Measurements from ENCODE around the gene ATP6V1G1. TPM values are rescaled to one million over a fixed set of nuclear protein-coding genes. Genes with fewer than 3 reads are reported as not detected.

ATP6V1G1 gene
- total RNA-seq, 2 donors from 2014 or later: 70.6 to 73.3 TPM

DNA sequence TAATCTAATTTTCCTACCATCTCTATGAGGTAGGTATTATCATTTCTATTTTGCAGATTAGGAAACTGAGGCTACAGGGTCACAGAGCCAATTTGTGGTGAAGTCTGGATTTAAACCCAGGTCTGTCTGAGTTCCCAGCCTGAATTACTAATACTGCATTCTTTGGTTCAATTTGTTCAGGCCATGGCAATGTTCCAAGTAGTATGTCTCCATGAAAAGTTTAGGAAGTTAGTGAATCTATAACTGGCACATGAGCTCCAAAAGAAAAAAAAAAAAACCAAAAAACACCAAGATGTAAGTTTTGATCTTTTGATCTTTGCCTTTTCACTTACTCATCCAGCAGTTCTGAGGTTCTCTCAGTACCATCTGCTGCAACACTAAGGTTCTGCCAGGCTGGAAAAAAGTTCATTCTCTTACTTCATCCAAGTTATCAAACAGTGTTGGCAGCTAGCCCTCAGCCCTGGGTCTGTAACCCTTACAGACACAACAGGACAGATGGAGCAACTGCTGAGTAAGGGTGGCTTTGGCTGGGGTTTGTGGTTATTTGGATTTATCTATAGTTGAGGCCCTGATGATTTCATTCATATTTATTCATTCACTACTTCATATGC lies 19.1 kb downstream of the ATP6V1G1 start:
- intact Hi-C loops (cut with DNase I): no loop called here
- peak; percentile 76 for DNase-seq (ENCODE audit: low spot score)

GRCh38 chr9:114607671-114608524 lies 20.3 kb downstream of the ATP6V1G1 start:
- DNase-seq (ENCODE audit: low spot score): peak; percentile 43
- intact Hi-C loops (cut with DNase I): no loop called here

DNA sequence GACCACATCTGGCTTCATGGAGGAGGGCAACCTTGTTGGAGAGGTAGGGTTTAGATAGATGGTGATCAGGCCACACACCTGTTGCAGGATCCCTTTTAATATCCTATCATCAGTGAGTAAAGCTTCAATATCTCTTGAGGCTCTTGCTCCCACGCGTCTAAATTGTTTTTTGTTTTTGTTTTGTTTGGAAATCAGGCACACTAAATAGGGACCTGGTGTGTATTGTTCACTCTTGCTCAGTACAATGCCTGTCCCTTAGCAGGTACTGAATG lies 20.9 kb downstream of the ATP6V1G1 start:
- DNase-seq (ENCODE audit: low spot score): no peak
- intact Hi-C loops (cut with DNase I): no loop called here

DNA sequence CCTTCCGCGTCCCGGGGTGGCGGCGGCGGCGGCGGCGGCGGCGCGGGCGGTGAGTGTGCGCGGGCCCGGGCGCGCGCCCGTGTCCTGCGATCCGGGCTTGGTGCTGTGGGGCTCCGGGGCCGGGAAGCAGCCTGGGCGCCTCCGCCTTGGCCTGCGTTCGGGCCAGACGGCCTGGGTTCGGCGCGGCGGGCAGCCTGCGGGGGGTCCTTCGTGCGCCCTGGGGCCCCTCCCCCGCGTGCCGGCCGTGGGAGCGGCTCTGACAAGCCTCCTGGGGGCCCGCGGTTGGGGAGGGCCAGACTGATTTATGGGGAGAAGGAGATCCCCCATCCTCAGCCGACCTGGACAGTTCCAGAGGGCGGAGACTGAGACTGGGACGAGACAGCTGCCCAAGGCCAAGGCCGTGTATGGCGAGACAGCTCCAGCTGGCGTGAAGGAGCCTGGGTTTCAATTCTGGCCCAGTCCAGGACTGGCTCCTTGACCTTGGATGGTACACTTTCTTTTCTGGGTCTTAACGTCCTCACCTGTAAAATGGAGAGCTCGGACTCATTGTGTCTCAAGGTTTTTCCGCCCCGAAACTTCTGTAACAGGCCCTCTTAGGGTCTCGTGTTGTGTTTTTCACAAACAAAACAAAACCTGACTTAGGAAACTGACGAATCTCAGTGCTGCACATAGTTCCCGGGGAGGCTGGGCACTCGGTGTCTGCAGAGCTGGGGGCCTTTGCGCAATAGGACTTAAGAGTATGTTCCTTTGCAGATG lies 24.1 kb downstream of the ATP6V1G1 start:
- intact Hi-C loops (cut with DNase I): no loop called here
- peak; percentile 85 for DNase-seq (ENCODE audit: low spot score)

DNA sequence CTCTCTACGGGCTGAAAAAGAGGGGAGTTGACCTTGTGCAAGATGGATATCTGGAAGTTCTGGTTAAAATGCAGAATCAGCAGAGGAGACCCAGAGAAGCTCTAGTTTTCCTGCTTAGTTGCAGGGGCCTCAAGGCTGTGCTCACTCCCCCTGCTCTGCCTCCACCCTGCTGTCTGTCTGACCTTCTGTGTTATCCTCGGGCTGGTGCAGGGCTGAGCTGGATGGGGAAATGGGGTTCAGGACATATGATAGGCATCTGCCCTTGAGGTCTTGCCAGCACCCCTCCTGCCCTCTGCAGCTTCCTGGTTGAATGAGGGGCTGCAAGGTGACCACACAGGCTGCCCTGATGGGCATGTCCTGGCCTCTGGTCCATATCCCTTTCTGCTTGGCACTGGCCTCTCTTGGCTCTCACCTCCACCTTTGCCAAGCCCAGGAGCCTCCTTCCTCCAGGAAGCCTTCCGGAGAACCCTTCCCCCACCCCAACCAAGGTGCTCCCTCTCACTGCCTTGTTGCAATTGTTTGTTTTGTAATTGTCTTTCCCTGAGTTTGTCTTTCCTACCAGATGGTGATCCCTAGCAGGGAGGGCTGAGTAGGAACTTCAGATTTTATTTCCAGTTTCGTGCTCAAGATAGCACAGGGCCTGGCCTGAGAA lies 24.8 kb downstream of the ATP6V1G1 start:
- intact Hi-C loops (cut with DNase I): no loop called here
- DNase-seq (ENCODE audit: low spot score): peak; percentile 52

- DNase-seq (ENCODE audit: low spot score): peak; percentile 15
- intact Hi-C loops (cut with DNase I): no loop called here
Measured at GRCh38 chr9:114613087-114613486, 25.5 kb downstream of the ATP6V1G1 start.

GRCh38 chr9:114613919-114614318 lies 26.4 kb downstream of the ATP6V1G1 start:
- no peak for DNase-seq (ENCODE audit: low spot score)
- intact Hi-C loops (cut with DNase I): no loop called here

DNA sequence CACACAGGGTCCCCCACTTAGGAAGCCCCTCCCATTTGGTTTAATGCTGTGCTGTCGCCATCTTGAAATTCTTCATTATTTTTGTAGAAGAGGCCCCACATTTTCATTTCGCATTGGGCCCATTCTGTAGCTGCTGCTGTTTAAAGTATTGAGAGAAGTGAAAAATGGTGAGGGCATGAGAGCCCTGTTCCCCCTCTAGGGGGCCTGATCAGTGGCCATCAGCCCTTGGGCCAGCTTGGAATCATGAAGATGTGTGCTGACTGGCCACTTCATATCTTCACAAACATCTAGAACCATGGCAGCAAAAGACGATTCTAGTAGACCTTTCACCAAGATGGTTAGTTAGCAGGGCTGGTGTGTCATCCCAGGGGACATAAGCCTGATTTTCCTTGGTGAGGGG lies 26.8 kb downstream of the ATP6V1G1 start:
- DNase-seq (ENCODE audit: low spot score): peak; percentile 16
- intact Hi-C loops (cut with DNase I): no loop called here

DNA sequence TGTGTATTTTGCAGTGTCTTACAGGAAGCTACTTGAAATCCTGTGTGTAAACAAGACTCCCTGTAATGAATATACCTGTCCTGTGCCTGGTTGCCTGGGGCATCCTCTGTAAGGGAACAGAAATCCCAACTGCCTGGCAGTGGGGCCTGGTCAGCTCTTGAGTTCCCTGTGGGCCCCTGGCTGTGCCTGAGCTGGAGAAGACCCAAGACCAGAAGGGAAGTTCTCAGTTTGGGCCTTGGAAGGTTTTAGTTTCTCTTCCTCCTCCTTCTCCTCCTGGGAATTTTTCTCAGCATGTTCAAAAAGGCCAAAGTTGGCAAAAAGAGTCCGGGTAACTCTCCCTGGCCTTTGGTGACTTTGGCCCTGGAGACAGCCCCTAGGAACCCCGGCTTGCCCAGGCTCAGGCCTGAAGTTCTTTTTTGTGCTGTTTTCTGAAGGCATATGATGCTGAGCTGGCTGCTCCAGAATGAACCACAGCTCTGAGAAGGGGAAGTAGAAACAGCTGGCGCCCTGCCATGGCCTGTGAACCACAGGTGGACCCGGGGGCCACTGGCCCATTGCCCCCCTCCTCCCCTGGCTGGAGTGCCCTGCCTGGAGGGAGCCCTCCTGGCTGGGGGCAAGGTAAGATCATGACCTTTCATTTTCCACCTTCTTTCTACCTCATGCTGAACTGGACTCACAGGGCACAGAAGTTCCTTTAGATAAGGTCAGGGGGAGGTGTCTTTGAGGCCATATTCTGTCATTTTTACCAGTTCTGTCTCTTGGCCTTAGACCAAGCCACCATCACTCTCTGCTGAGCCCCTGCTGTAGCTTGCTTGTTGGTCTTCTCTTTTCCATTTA lies 29.3 kb downstream of the ATP6V1G1 start:
- intact Hi-C loops (cut with DNase I): no loop called here
- DNase-seq (ENCODE audit: low spot score): peak; percentile 93

DNA sequence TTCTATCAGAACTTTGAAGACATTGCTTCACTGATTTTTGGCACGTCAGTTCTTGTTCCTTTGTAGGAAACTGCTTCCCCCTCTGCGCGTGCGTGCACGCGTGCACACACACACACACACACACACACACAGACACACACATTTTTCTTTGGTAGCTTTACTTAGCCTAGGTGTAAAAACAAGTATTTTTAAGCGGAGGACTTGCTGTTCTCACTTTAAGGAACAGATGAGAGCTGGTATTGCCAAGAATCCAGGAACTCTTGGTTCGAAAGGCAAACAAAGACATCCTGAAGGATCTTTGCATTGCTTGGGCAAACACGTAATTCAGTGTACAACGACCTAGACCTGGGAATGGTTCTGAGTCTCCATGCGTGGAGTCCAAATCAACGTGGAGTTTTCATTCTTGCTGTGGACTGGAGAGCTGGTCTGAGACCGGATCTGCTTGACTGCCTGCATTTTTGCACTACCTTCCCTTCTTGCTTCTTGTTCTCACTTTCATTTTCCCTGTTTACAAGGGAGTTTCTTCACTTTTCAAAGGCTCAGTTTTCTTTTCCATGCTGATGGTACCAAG lies 31.7 kb downstream of the ATP6V1G1 start:
- peak; percentile 82 for DNase-seq (ENCODE audit: low spot score)
- intact Hi-C loops (cut with DNase I): no loop called here

DNA sequence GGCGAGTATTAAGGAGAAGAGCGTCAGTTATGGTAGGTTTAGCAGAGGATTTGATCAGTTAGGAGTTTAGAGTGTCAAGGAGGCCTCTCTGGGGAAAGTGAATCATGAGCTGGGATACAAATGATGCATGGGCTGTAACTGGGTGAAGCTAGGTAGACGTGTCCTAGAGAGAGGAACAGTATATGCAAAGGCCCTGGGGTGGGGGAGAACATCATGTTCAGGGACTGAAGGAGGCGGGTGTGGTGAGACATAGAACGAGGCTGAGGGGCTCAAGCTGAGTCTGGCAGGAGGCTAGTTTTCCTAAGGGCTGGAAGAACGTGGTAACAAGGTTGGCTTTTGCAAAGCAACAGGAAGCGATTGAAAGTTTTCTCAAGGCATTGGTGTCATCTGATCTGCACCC lies 34.0 kb downstream of the ATP6V1G1 start:
- no peak for DNase-seq (ENCODE audit: low spot score)
- intact Hi-C loops (cut with DNase I): no loop called here

DNA sequence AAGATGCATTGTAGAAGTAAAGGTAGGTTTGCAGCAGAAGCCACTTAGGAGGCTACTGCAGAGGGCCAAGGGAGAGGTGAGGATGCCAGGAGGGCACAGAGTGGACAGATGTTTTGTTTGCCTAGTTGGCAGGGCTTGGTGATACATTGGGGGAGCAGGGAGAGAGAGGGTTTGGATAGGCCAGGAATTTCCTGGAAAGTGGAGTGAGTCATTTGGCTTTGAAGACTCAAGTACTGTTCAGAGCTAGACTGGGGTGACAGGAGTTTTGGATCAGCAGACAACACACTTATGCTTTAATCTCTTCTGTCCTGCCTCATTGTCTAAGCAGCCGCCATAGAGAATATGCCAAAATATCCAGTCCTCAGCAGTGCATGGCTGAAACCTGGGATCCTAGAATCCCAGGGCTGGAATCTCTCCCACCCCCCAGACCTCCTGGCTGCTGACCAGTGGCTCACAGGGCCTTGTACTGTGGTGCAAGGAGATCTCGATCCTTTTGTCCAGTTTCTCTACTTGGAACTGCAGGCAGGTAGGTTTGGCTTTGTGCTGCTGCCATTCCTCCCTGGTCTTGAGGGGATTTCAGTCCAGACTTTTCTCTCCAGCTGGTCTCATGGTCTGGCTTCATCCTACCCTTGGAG lies 34.5 kb downstream of the ATP6V1G1 start:
- DNase-seq (ENCODE audit: low spot score): no peak
- intact Hi-C loops (cut with DNase I): no loop called here

DNA sequence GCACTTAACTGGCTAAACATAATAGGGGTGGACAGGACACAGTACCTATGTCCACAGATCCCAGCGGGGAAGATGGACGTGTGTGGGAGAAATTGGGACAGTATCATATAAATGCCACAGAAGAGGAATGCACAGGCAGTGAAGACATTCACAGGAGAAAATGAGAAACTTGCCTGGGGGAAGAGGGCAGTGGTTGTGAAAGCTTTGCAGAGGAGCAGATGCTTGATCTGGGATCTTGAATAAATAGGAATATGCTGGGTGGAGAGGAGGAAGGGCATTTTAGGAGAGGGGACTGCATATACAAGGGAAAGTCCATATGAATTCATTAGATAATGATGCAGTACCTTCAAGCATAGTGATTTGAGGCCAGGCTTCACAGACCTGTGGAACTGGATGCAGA lies 37.1 kb downstream of the ATP6V1G1 start:
- DNase-seq (ENCODE audit: low spot score): no peak
- intact Hi-C loops (cut with DNase I): loop anchor here in 1 of 2 donors (1.0 kb wide), 1 partner anchor 10 kb away; no protein-coding TSS in a partner anchor

GRCh38 chr9:114626415-114627020 lies 38.9 kb downstream of the ATP6V1G1 start:
- no peak for DNase-seq (ENCODE audit: low spot score)
- intact Hi-C loops (cut with DNase I): no loop called here

DNA sequence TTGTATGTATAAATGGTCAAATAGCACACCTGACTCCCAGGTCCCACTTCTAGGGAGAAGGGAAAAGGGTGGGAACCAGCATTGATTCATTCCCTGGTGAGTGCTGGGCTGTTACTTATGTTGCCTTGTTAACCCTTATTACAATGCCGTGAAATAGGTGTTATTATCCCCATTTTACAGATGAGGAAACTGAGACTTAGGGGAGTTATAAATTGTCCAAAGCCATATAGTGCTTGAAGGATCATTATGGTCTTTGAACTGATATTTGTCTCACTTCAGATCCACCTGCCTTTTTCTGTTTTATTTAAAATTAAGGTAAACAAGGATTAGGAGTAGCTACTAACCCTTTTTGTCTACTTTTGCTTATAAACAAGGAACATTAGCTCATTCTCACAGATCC lies 40.0 kb downstream of the ATP6V1G1 start:
- intact Hi-C loops (cut with DNase I): no loop called here

DNA sequence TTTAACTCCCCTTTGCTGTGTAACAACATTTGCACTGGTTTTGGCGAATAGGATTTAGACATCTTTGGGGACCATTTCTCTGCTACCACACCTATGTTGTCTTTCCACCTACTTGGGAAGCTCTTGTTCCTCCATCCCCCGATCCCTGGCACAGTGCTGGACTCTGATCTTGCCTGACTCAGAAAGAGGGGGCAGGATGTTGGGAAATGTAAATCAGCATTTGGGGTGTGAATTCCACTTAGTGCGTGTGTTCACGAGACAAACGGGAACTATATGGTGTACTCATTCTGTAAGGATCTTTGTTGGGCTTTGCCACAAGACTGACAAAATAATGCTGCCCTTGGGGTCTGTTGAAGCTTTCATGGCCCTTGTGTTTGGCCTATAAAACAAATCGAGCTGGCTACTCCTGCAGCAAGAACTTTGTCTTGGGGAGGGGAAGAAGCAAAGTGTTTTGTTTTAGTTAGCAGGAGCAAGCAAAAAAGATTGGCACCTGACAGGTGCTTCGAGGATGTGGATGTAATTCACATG lies 42.1 kb downstream of the ATP6V1G1 start:
- no peak for DNase-seq (ENCODE audit: low spot score)
- intact Hi-C loops (cut with DNase I): no loop called here

More for the DNA sequence above, 40.0 kb downstream of the ATP6V1G1 start:
- no peak for DNase-seq (ENCODE audit: low spot score)

DNA sequence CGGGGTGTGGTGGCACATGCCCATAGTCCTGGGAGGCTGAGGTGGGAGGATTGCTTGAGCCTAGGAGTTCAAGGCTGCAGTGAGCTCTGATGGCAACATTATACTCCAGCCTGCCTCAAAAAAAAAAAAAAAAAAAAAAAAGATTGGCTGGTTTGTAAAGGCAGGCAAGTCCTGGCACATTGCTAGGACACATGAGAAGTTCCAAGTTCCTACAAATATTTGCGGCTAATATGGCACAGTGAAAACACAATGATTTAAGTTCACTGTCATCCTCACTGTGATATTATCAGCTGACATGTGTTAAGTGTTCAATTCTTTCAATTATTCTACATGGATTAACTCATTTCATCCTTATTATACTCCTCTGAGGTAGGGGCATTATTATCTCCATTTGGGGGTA lies 43.6 kb downstream of the ATP6V1G1 start:
- no peak for DNase-seq (ENCODE audit: low spot score)
- intact Hi-C loops (cut with DNase I): no loop called here

Measured in posterior vena cava (tissue), 2 donors.